CD4-positive, alpha-beta T cell treated with Interleukin-1 beta for 1 hour (primary cell): Measurements from ENCODE around the gene SMPX.

Experiments used
- DNase-seq, 2 donors: peaks; one replicate each; pipeline ENCODE4 v3.0.0-alpha.2; 2020 to 2022

The SMPX gene

GRCh38 chrX:21741869-21742701, 15.8 kb downstream of the SMPX start:
- DNase-seq = no peak

DNA sequence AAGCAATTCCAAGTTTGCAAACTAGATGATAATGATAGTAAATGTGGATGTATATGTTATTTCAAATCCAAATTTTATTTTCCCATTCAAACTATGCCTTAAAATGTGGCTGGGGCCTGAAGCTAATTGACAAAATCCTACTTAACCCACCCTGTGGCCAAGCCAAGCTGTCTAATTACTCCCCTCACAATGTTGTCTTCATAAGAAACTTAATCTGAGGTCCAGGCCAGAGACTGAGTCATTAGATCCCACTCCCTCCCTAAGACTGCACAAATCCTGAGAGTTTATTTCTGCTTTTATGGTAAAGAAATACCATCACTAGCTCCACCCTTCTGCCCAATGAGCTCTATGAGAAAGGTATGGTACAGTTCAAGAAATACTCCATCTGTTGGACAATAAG, 16.6 kb downstream of the SMPX start:
- no peak for DNase-seq

- no peak for DNase-seq
Measured at GRCh38 chrX:21740329-21741274, 17.3 kb downstream of the SMPX start.

DNA sequence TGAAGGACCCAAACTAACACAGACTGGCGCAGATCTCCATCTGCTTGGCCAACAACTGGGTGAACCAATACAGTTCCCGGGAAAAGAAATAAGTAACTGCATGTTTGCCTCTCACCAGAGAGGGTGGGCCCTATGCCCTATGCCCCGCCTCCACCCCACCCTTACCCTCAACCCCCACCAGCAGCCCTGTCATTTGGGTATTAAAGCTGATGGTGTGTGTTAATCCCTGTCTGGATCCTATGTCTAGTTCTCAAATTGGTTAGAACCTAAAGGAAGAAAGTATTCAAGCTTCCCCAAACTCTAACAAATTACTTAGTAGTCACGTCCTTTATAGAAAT, 19.0 kb downstream of the SMPX start:
- no peak for DNase-seq

DNA sequence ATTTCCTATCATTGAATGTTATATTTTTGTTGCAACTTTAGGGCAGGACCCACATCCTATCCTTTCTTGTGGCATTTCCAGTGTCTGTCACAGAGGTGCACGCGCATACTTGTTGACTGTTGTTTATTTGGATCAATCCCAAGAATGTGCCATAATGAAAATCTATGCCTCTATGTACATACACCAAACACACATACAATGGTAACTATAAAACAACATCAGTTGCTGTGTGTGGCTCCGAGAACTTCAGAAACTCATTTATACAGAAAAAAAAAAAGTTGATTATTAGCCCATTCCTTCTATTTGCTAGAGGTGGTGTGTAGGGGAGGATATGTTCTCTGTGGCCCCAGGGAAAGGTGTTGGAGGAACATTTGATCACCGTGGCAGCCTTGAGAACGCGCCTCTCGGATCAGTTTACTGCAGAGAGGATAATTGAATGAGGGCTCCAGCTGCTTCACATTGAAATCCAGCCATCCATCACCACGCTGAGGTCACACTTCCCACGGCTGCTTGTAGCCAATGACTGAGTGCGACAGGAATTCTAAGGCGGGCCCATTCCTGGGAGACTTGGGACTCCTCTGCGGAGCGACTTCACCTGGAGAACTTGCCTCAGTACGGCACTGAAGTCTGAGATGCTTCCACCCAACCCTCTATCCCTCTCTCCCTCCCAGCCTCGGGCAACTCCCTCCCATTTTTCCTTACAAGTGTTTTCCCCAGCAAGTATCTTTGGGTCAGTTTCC, 19.5 kb downstream of the SMPX start:
- no peak for DNase-seq

DNA sequence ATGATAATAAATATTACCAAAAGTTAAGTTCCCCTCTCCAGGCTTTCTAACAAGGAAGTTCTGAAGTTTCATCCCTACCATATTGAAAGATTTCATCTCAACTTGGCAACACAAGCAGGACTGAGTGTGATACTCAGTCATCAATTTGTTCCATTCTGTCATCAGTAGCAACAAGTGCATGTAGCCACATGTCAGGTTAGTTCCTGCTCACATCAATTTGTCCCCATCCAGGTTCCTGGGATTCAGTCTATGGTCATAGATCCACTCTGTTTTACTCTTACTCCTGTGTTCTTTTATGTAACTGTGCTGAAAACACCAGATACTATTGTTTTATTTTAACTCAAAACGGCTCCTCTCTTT, 22.2 kb downstream of the SMPX start:
- no peak for DNase-seq

GRCh38 chrX:21735038-21735767, 22.7 kb downstream of the SMPX start:
- no peak for DNase-seq

DNA sequence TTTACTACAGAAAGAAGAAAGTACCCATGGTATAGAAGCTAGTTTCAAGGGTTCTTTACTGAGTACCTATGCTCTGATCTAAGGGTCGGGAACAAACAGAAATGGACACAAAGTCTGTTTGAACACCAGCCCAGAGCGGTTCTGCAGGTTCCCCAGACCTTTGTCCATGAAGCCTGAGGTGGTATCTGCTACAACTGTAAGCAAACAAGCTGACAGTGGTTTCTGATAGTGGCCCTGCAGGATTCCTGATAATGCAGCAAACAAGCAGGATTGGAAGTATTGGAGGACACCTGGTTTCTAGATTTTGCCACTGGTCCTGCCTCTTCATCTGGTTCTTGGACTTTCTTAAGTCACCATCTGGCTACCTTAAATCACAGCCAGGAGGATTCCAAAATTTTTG, 23.7 kb downstream of the SMPX start:
- DNase-seq = no peak

- no peak for DNase-seq
Measured at GRCh38 chrX:21733705-21734104, 24.2 kb downstream of the SMPX start.

GRCh38 chrX:21730026-21730425, 27.9 kb downstream of the SMPX start:
- DNase-seq = no peak

GRCh38 chrX:21728276-21728968, 29.5 kb downstream of the SMPX start:
- DNase-seq = no peak

DNA sequence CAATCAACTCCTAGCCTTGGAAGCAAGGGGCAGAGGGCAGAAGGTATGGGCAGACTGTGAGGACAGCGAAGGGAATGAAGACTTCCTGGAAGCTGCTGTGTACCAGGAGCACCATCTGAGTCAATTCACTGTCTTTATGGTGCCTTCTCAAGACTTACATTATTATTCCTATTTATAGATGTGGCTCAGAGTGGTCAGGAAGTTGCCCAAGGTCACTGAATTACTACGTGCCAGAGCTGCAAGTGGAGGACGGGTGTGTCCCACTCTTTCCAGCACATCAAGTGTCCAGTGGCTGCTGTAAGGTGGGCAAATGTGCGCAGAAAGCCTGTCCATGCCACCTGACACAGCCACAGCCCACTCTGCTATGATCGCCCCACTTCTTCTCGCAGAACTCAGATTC, 32.0 kb downstream of the SMPX start:
- DNase-seq = no peak

GRCh38 chrX:21725496-21725895, 32.4 kb downstream of the SMPX start:
- peak in 1 of 2 donors; percentile 5 for DNase-seq

- DNase-seq = no peak
Measured at GRCh38 chrX:21723814-21724213, 34.1 kb downstream of the SMPX start.

DNA sequence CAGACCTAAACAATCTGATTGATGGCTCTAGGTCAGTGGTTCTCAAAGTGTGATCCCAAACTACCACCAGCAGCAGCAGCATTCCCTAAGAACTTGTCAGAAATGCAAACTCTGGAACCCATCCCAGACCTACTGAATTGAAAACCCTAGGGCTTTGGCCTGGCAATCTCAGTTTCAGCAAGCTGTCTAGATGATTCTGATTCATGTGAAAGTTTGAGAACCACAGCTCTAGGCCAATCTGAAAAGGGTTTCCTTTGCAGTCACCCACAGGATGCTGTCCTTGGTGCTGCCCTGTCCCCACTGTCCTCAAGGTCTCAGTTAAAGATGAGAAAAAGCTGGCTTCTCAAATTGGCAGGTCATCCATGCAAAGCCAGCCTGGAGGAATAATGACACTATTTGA, 34.8 kb downstream of the SMPX start:
- no peak for DNase-seq

- DNase-seq = no peak
Measured at GRCh38 chrX:21721195-21721594, 36.7 kb downstream of the SMPX start.

DNA sequence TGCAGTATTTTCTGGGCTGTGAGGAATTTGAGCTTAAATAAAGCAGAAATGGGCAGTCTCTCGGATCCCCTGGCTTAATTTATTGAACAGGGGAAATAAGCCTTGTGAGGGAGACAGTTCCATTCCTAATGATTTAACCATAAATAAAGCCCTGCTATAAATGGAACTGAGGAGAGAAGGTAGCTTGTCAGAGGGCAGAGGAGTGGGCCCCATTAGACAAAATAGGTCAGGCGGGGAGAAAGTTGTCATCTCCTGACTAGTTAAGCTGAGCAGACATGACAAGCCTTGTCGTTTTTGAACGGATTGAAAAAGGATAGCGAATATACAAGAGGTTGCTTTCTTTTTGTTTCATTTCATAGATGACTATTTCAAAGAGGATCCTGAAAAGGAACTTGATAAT, 39.3 kb downstream of the SMPX start:
- DNase-seq = no peak

DNA sequence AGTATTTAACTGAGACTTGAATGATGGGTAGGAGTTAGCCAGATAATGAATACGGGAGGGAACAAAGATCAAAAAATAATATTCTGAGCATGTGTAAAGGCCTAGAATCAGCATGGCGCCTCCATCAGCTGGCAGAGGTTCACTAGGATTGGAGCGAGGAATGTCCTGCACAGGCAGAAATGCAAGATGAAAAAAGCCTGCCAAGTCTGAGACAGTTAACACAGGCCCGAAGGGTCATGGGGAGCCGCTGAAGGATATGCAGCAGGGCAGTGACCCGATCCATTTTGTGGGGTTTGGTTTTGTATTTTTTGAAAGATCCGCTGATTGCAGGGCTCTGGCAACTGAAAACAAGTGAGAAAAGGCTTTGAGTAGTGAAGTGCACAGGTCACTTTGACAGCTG, 40.1 kb downstream of the SMPX start:
- no peak for DNase-seq

DNA sequence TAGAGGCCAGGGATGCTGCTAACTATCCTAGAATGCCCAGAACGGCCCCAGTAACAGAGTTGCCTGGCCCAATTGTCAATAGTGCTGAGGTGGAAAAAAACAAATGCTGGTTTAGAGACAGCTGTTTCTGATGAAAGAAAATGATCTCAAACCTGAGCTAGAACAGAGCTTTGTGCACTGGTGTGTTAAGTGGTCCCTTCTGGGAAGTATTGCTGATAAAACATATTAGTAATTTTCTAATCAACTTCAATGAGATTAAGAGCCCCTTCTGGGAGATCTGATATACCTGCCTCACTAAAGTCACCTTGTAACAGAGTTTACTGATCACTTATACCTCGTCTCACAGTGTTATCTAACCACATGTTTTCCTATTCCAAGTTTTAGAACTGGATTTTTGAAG, 42.1 kb downstream of the SMPX start:
- DNase-seq = no peak

DNA sequence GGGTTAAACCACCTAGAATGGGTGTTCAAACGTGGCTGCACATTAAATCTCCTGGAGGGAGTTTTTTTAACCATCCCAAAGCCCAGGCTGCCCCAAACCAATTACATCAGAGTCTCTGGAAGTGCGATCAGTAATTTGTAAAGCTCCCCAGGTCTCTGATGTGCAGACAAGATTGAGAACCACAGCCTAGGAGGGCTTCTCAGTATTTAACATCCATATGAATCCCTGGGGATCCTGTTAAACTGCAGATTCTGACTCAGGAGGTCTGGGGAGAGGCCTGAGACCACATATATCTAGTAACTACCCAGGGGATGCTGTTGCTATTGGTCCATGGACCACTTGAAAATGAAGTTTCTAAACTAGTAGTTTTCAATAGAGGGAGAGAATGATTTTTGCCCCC, 42.6 kb downstream of the SMPX start:
- DNase-seq = no peak

DNA sequence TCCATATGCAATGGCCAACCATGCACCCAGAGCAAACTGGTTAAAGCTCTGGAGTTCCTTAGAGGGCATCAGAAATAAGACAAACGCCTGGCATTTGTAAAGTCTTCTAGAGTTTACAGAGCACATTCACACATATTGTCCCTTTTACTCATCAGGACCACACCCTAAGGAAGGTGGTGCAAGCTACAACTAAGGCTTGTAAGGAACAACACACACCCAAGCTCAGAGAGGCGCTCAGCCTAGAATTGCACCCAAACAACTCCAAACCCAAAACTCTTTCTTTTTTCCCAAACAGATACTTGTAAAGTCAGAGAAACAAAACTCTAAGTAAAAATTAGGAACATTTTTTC, 46.1 kb downstream of the SMPX start:
- DNase-seq = no peak

- DNase-seq = no peak
Measured at GRCh38 chrX:21711129-21711847, 46.6 kb downstream of the SMPX start.
